Left ventricle myocardium inferior (tissue), 1 donor: ENCODE results near the gene FOXL2. TPM values are rescaled to one million over a fixed set of nuclear protein-coding genes. Genes with fewer than 3 reads are reported as not detected.

ENCODE experiments used
- DNase-seq: peaks from one replicate; pipeline ENCODE4 v3.0.0-alpha.2; 2020
- H3K27ac ChIP-seq: fragments of 200-600 bp; replicated peaks from 2 replicates; pipeline ENCODE4 v1.8.0; 2021
- H3K27me3 ChIP-seq: fragments of 200-600 bp; 2 replicates; pipeline ENCODE4 v1.8.0; 2021; ENCODE audit warnings: low read depth
- H3K36me3 ChIP-seq: fragments of 200-600 bp; 2 replicates; pipeline ENCODE4 v1.8.0; 2021
- H3K4me1 ChIP-seq: fragments of 200-600 bp; 2 replicates; pipeline ENCODE4 v1.8.0; 2021
- H3K4me3 ChIP-seq: fragments of 200-600 bp; 2 replicates; pipeline ENCODE4 v1.8.0; 2021; ENCODE audit warnings: mild to moderate bottlenecking, moderate library complexity
- H3K9me3 ChIP-seq: fragments of 200-600 bp; replicated peaks from 2 replicates; pipeline ENCODE4 v1.8.0; 2021
- CTCF ChIP-seq: fragments of 200-600 bp; IDR thresholded peaks from 2 replicates; pipeline ENCODE4 v1.8.0; 2021; ENCODE audit warnings: antibody characterized with exemption, mild to moderate bottlenecking, borderline replicate concordance
- intact Hi-C: fragments of 100-400 bp; cut with micrococcal nuclease; formaldehyde crosslinking; loops from one replicate; pipeline ENCODE4 v1.11.0; 2022
- total RNA-seq: library from RNA; stranded (reverse); fragmentation: NEBNext Ultra II Directional; extraction: Animal tissue kit (Norgen Biotek cat#: 25700); gene quantifications from one replicate; pipeline ENCODE4 v1.2.1, GENCODE V29; 2021
- donor health status: DM: no; HTN: yes; CAD: no; lungs with severe emphysema.

FOXL2 gene
- total RNA-seq, 1 donor from 2014 or later, result not detected

DNA sequence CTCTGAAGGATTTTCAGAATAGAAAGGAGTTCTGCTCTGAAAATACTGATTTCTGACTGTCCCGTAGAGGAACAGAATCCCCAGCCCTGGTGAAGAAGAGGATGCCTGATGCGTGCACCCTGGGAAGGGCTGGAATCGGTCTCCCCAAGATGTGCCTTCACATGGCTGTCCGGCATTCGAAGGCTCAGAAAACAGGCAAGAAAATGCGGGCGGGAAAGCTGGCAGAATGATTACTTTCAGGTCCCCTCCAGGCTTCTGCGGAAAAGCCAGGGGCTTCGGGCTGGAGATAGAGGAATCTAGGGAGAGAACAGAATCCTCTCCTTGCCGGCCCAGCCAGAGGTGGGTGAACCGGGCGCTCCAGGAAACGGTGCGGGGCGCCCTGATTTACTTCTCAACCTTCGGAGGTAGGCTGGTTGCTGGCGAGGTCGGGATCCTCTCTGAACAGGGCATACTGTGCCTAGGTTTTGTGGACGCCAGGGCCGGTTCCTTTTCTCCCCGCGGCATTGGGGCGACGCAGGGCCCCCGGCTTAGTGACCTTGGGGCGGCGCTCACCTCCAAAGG, 2.6 kb upstream of the FOXL2 start:
- Histone ChIP-seq H3K36me3 (no peaks in the 10 kb centered on the region), H3K27ac (no peak overlapping the region), H3K4me3 (peak overlapping the region; percentile 61), H3K9me3 (no peaks in the 10 kb centered on the region), H3K4me1 (peaks cover 42% of the 10 kb centered on the region), H3K27me3 (peaks cover 100% of the 10 kb centered on the region)
- no peak for TF ChIP-seq CTCF
- intact Hi-C loops, result no loop called here
- no peak for DNase-seq

GRCh38 chr3:138949002-138949418, 2.1 kb upstream of the FOXL2 start:
- no peak overlapping the region for H3K27ac ChIP-seq
- H3K4me3 ChIP-seq, result no peak overlapping the region
- no peak for DNase-seq
- H3K27me3 ChIP-seq, result peaks cover 100% of the 10 kb centered on the region
- no peaks in the 10 kb centered on the region for H3K9me3 ChIP-seq
- H3K36me3 ChIP-seq, result no peaks in the 10 kb centered on the region
- TF ChIP-seq CTCF, result no peak
- intact Hi-C loops, result no loop called here
- peaks cover 46% of the 10 kb centered on the region for H3K4me1 ChIP-seq

DNA sequence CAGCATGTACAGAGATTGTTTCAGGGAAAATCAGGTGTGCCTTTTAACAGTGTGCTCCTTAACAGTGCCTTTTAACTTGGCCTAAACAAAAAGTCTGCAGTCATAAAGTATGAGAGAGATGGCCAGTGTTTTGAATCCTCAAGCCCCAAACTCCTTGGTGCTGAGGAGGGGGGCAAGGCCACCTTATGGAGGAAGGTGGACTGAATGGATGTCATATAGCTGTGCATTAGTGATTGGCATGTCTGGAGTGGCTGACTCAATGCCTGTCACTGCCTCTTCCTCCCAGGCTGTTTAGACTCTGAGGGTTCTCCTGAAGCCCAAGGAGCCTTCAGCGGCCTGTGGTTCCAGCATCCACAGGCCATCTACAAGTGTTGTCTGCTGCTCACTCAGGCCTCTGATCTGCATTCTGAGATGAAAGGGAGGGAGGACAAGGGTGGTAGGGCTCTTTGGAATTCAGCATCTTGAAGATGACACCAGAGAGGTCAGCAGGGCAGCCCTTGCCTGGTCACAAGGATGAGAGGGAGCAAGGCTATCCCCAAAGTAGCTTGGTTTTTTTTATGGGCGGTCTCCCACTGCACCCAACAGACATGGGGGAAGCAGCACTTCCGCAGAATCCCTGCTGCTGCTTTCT, 1.5 kb upstream of the FOXL2 start:
- no peak for DNase-seq
- no peak overlapping the region for H3K27ac ChIP-seq
- no peaks in the 10 kb centered on the region for H3K36me3 ChIP-seq
- no peak overlapping the region for H3K4me3 ChIP-seq
- H3K27me3 ChIP-seq, result peaks cover 100% of the 10 kb centered on the region
- TF ChIP-seq CTCF, result no peak
- H3K9me3 ChIP-seq, result no peaks in the 10 kb centered on the region
- peaks cover 49% of the 10 kb centered on the region for H3K4me1 ChIP-seq
- intact Hi-C loops, result no loop called here

GRCh38 chr3:138947495-138948121, 671 bp upstream of the FOXL2 start:
- Histone ChIP-seq H3K36me3 (no peaks in the 10 kb centered on the region), H3K4me3 (peak overlapping the region; percentile 65), H3K4me1 (peaks cover 49% of the 10 kb centered on the region), H3K27me3 (peaks cover 100% of the 10 kb centered on the region), H3K27ac (no peak overlapping the region), H3K9me3 (no peaks in the 10 kb centered on the region)
- TF ChIP-seq CTCF, result no peak
- no peak for DNase-seq
- intact Hi-C loops, result no loop called here

GRCh38 chr3:138945709-138946662, 951 bp downstream of the FOXL2 start:
- Histone ChIP-seq H3K4me1 (peaks cover 49% of the 10 kb centered on the region), H3K36me3 (no peaks in the 10 kb centered on the region), H3K27me3 (peaks cover 100% of the 10 kb centered on the region), H3K4me3 (peak overlapping the region; percentile 65), H3K9me3 (no peaks in the 10 kb centered on the region), H3K27ac (no peak overlapping the region)
- TF ChIP-seq CTCF, result peak; percentile 9
- DNase-seq, result no peak
- intact Hi-C loops, result no loop called here
